Measurements from ENCODE around the gene HEATR5B. TPM values are rescaled to one million over a fixed set of nuclear protein-coding genes. Genes with fewer than 3 reads are reported as not detected.
"Not testable (repeated sequence)": the region's sequence is repeated elsewhere in the genome, so short reads cannot be mapped to it uniquely, and the experiment has no call there.

HEATR5B gene
- total RNA-seq, 4 donors from 2014 or later = 27.7 to 50.4 (median 35.5) TPM

- no peak for ATAC-seq (ENCODE audit: low FRiP score)
- no peak for DNase-seq (ENCODE audit: low spot score)
- TF ChIP-seq CTCF (IDR thresholded peaks at IDR 0.05) = no peak
Observed at GRCh38 chr2:36952748-36953197, 131.4 kb downstream of the HEATR5B start.

GRCh38 chr2:36951574-36951973, 132.6 kb downstream of the HEATR5B start:
- ATAC-seq (ENCODE audit: low FRiP score) (peak; percentile 81), DNase-seq (ENCODE audit: low spot score) (no peak)

GRCh38 chr2:36951027-36951518, 133.1 kb downstream of the HEATR5B start:
- no peak for TF ChIP-seq CTCF (IDR thresholded peaks at IDR 0.05)
- no peak for ATAC-seq (ENCODE audit: low FRiP score)
- no peak for DNase-seq (ENCODE audit: low spot score)

More at GRCh38 chr2:36951574-36951973, 132.6 kb downstream of the HEATR5B start:
- no peak for TF ChIP-seq CTCF (IDR thresholded peaks at IDR 0.05)

- no peak for DNase-seq (ENCODE audit: low spot score)
- no peak for TF ChIP-seq CTCF (IDR thresholded peaks at IDR 0.05)
- no peak for ATAC-seq (ENCODE audit: low FRiP score)
Observed at GRCh38 chr2:36949845-36950244, 134.3 kb downstream of the HEATR5B start.

- DNase-seq (ENCODE audit: low spot score); ATAC-seq (ENCODE audit: low FRiP score): not testable (repeated sequence)
Observed at GRCh38 chr2:36945240-36945639, 138.9 kb downstream of the HEATR5B start.

- ATAC-seq (ENCODE audit: low FRiP score) (no peak), DNase-seq (ENCODE audit: low spot score) (no peak)
- TF ChIP-seq CTCF (IDR thresholded peaks at IDR 0.05) = no peak
Observed at GRCh38 chr2:36941867-36942266, 142.3 kb downstream of the HEATR5B start.

- not testable (repeated sequence) for DNase-seq (ENCODE audit: low spot score); ATAC-seq (ENCODE audit: low FRiP score)
Observed at GRCh38 chr2:36936526-36936925, 147.6 kb downstream of the HEATR5B start.

- not testable (repeated sequence) for DNase-seq (ENCODE audit: low spot score)
Observed at GRCh38 chr2:36931688-36932087, 152.5 kb downstream of the HEATR5B start.

More at GRCh38 chr2:36931688-36932087, 152.5 kb downstream of the HEATR5B start:
- ATAC-seq (ENCODE audit: low FRiP score) = not testable (repeated sequence)

Other genes with a start within 250 kb of the HEATR5B start
- gene STRN, start 117.8 kb downstream of the HEATR5B start, total RNA-seq = 10 to 100 TPM; 16.7 to 26.8 (median 21.3) TPM
- 10 to 100 TPM; 16.6 to 38.5 (median 17.2) TPM for gene GPATCH11, start 146 bp upstream of the HEATR5B start, total RNA-seq
- gene EIF2AK2, start 72.6 kb upstream of the HEATR5B start, total RNA-seq = 10 to 100 TPM; 19.1 to 46.8 (median 22.5) TPM
- not detected for gene SULT6B1, start 104.3 kb upstream of the HEATR5B start, total RNA-seq
- 10 to 100 TPM; 14.1 to 23.7 (median 20.1) TPM for gene CEBPZOS, start 112.1 kb upstream of the HEATR5B start, total RNA-seq
- gene CEBPZ, start 147.2 kb upstream of the HEATR5B start, total RNA-seq = 10 to 100 TPM; 30.6 to 67.3 (median 40.9) TPM
- gene NDUFAF7, start 147.3 kb upstream of the HEATR5B start, total RNA-seq = 10 to 100 TPM; 11.9 to 17.3 (median 12.5) TPM
- 10 to 100 TPM; 26.4 to 68.3 (median 42.3) TPM for gene PRKD3, start 240.5 kb upstream of the HEATR5B start, total RNA-seq

All from omental fat pad (tissue), 4 donors.